Myocyte (in vitro differentiated cells): ENCODE results near the gene IL1A. TPM values are rescaled to one million over a fixed set of nuclear protein-coding genes. Genes with fewer than 3 reads are reported as not detected.
A peak's percentile ranks its signal among the peaks of the same experiment; 100 is the strongest.

ENCODE experiments used
- DNase-seq: peaks from one replicate; pipeline ENCODE4 v3.0.0-alpha.2; 2012; ENCODE audit warnings: low read depth
- total RNA-seq: library from RNA; depleted of rRNA; stranded (reverse); fragments of >200 nt; gene quantifications from 2 replicates; pipeline ENCODE4 v1.2.3, GENCODE V29; 2014

Gene IL1A
- total RNA-seq, 1 donor from 2014 or later: not detected

- DNase-seq: no peak
These were observed 56.3 kb downstream of the IL1A start for GRCh38 chr2:112728029-112728362.

- no peak for DNase-seq
These were observed 56.8 kb downstream of the IL1A start for GRCh38 chr2:112727276-112728028.

GRCh38 chr2:112726487-112727190, 57.7 kb downstream of the IL1A start:
- peak; percentile 89 for DNase-seq

GRCh38 chr2:112725545-112726457, 58.5 kb downstream of the IL1A start:
- no peak for DNase-seq

GRCh38 chr2:112724591-112725525, 59.4 kb downstream of the IL1A start:
- DNase-seq: no peak

- DNase-seq: no peak
These were observed 60.3 kb downstream of the IL1A start for GRCh38 chr2:112723995-112724394.

Other genes starting within 250 kb of the IL1A start
- gene POLR1B, start 242.0 kb downstream of the IL1A start, total RNA-seq: 11.8 and 14.0 TPM in 2 replicates
- gene CHCHD5, start 199.9 kb downstream of the IL1A start, total RNA-seq: 20.9 and 21.6 TPM in 2 replicates
- gene SLC20A1, start 138.6 kb downstream of the IL1A start, total RNA-seq: 22.9 and 36.8 TPM in 2 replicates
- not detected in 2 replicates for gene NT5DC4, start 63.5 kb downstream of the IL1A start, total RNA-seq
- gene CKAP2L, start 19.9 kb downstream of the IL1A start, total RNA-seq: 0.05 and 2.0 TPM in 2 replicates
- gene IL1B, start 52.3 kb upstream of the IL1A start, total RNA-seq: not detected in 2 replicates
- gene IL37, start 126.7 kb upstream of the IL1A start, total RNA-seq: not detected in 2 replicates
- gene IL36G, start 193.5 kb upstream of the IL1A start, total RNA-seq: not detected in 2 replicates
- not detected in 2 replicates for gene IL36A, start 221.0 kb upstream of the IL1A start, total RNA-seq